ENCODE results near the gene FN1. TPM values are rescaled to one million over a fixed set of nuclear protein-coding genes. Genes with fewer than 3 reads are reported as not detected.
A peak's percentile ranks its signal among the peaks of the same experiment; 100 is the strongest.

The FN1 gene
- total RNA-seq, 6 experiments from 2014 or later, result 938 to 2,279 (median 1,324) TPM

DNA sequence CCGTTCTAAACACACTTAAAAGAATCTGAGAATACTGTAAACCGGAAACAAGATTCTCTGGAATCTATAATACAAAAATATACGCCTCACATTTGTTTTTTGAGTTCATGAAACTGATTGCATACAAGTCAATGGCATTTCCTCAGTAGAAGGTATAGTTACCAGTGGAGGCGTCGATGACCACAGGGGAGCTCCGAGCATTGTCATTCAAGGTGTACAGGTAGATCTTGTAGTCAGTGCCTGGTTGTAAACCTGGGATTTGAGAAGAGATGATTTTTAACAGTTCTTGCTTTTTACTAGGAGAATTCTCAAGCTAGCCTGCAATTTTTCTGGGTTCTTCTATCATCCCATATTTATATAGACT, 60.4 kb downstream of the FN1 start:
- no peak overlapping the region for H3K27ac ChIP-seq
- H3K4me1 ChIP-seq, result no peaks in the 10 kb centered on the region
- no peak for TF ChIP-seq POLR2A (IDR thresholded peaks at IDR 0.05)
- TF ChIP-seq, protein P1, sequence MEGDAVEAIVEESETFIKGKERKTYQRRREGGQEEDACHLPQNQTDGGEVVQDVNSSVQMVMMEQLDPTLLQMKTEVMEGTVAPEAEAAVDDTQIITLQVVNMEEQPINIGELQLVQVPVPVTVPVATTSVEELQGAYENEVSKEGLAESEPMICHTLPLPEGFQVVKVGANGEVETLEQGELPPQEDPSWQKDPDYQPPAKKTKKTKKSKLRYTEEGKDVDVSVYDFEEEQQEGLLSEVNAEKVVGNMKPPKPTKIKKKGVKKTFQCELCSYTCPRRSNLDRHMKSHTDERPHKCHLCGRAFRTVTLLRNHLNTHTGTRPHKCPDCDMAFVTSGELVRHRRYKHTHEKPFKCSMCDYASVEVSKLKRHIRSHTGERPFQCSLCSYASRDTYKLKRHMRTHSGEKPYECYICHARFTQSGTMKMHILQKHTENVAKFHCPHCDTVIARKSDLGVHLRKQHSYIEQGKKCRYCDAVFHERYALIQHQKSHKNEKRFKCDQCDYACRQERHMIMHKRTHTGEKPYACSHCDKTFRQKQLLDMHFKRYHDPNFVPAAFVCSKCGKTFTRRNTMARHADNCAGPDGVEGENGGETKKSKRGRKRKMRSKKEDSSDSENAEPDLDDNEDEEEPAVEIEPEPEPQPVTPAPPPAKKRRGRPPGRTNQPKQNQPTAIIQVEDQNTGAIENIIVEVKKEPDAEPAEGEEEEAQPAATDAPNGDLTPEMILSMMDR (IDR thresholded peaks at IDR 0.05), result no peak
- no peak for DNase-seq
- H3K9me3 ChIP-seq, result no peaks in the 10 kb centered on the region
- intact Hi-C loops (cut with DNase I), result no loop called here
- ATAC-seq, result no peak
- peaks cover 26 to 100% (median 60%) of the 10 kb centered on the region in 4 donors for H3K36me3 ChIP-seq
- no peak overlapping the region for H3K4me3 ChIP-seq
- no peaks in the 10 kb centered on the region for H3K27me3 ChIP-seq
- 96% methylated on average over 6 of the region's 6 CpGs for WGBS (ENCODE audit: insufficient coverage, low coverage, low lambda C conversion rate, missing lambda C conversion rate)

DNA sequence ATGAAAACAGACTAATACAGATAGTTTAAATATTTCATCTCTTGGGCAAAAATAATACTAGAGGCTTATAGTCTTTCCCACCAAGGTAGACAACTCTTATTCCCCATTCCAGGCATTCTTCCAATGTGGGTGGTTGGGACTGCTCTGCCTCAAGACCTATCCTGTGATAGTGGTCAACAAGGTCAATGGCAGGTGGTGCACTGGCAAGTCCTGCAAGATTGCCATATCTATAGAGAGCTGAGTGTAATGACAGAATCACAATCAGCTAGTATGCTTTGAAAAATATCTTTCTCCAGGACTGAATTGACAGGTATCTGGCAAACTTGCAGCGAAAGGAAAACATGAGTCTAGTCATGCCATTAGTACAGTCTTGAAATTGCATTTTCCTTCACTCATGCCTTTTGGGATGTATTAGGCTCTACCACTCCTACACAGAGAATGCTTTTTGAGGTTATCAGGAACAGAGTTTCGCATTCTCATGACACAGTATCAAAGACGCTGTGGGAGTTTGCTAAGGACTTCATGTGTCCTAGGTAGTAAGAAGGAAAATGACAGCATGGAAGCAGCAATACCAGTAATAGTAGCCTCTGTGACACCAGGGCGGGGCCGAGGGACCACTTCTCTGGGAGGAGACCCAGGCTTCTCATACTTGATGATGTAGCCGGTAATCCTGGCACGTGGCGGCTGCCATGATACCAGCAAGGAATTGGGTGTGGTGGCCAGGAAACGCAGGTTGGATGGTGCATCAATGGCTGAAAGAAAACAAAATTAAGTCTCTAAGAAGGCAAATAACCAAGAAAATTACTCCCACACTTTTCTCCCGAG, 61.0 kb downstream of the FN1 start:
- intact Hi-C loops (cut with DNase I), result no loop called here
- no peaks in the 10 kb centered on the region for H3K4me1 ChIP-seq
- H3K36me3 ChIP-seq, result peaks cover 24 to 100% (median 59%) of the 10 kb centered on the region in 4 donors
- no peaks in the 10 kb centered on the region for H3K9me3 ChIP-seq
- no peak overlapping the region for H3K4me3 ChIP-seq
- 88% methylated on average over 9 of the region's 10 CpGs for WGBS (ENCODE audit: insufficient coverage, low coverage, low lambda C conversion rate, missing lambda C conversion rate)
- no peak for TF ChIP-seq POLR2A (IDR thresholded peaks at IDR 0.05)
- TF ChIP-seq, protein P1 (IDR thresholded peaks at IDR 0.05), result no peak
- DNase-seq, result no peak
- no peak for ATAC-seq
- no peaks in the 10 kb centered on the region for H3K27me3 ChIP-seq
- no peak overlapping the region for H3K27ac ChIP-seq

DNA sequence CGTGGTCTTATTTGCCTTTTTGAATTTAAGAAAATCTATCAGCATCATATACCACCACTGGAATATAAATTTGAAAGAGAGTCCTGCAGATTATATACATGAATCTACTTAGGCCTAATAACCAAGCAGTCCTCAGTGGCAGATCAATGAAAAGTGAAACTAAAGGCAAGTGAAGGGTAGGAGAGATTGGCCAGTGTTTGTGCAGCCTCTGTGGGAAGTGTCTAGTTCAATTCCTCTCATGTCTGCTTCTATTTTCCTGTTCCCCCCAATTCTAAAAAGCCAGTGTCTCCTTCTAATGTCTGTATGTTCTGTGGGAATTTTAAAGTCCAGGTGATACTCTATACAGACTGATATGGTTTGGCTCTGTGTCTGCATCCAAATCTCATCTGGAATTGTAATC, 61.9 kb downstream of the FN1 start:
- peak in 1 of 4 donors; percentile 4 for ATAC-seq
- H3K27me3 ChIP-seq, result no peaks in the 10 kb centered on the region
- no peak overlapping the region for H3K27ac ChIP-seq
- DNase-seq, result no peak
- 45% methylated on average over 1 of the region's 1 CpG for WGBS (ENCODE audit: insufficient coverage, low coverage, low lambda C conversion rate, missing lambda C conversion rate)
- H3K4me3 ChIP-seq, result no peak overlapping the region
- intact Hi-C loops (cut with DNase I), result no loop called here
- no peak for TF ChIP-seq POLR2A (IDR thresholded peaks at IDR 0.05)
- TF ChIP-seq, protein P1 (IDR thresholded peaks at IDR 0.05), result no peak
- H3K36me3 ChIP-seq, result peaks cover 26 to 100% (median 62%) of the 10 kb centered on the region in 4 donors
- H3K4me1 ChIP-seq, result no peaks in the 10 kb centered on the region
- no peaks in the 10 kb centered on the region for H3K9me3 ChIP-seq

DNA sequence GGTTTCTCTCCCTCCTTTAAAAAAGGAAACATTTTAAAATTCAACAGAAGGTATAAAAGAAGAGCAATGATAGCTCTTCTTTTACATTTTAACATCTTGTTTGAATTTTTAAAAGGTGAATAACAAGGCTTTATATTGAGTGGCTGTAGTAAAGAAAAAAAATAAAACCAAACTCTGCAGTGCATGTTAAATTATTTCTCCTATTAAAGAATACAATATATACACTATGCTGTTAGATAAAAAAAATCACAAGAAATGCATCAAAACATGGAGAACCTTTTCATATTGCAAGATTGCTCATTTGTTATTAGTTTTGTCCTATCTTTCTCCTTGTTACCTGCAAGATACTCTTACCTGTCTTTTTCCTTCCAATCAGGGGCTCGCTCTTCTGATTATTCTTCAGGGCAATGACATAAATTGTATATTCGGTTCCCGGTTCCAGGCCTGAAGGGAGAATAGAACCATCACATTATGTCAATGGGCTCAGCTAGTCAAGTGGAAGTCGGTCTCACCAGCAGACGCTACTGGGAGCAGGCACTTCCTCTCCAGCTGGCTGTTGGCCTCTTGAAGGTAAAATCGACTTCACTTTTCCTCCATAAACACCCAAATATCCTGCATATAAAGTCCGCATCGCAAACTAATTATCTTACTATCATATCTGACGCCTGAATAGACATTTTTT, 62.8 kb downstream of the FN1 start:
- H3K27me3 ChIP-seq, result no peaks in the 10 kb centered on the region
- no peak overlapping the region for H3K27ac ChIP-seq
- no peaks in the 10 kb centered on the region for H3K4me1 ChIP-seq
- no peak for ATAC-seq
- H3K9me3 ChIP-seq, result no peaks in the 10 kb centered on the region
- intact Hi-C loops (cut with DNase I), result no loop called here
- no peak for TF ChIP-seq POLR2A (IDR thresholded peaks at IDR 0.05)
- TF ChIP-seq, protein P1 (IDR thresholded peaks at IDR 0.05), result no peak
- H3K4me3 ChIP-seq, result no peak overlapping the region
- no peak for DNase-seq
- peaks cover 26 to 100% (median 61%) of the 10 kb centered on the region in 4 donors for H3K36me3 ChIP-seq
- WGBS (ENCODE audit: insufficient coverage, low coverage, low lambda C conversion rate, missing lambda C conversion rate), result 90% methylated on average over 9 of the region's 9 CpGs
